Panc1 (cell line): ENCODE measurements around the gene FZD2.

Source experiments
- REST ChIP-seq, 2 experiments: IDR thresholded peaks; 2 replicates each; pipeline ENCODE4 v1.6.1; 2011 to 2012; ENCODE audit warnings: low read depth in 2 of 2, control low read depth in 1 of 2, low read length in 1 of 2, mild to moderate bottlenecking in 1 of 2, moderate library complexity in 1 of 2; ENCODE audit not compliant: insufficient read depth in 1 of 2
- SIN3A ChIP-seq: IDR thresholded peaks from 2 replicates; pipeline ENCODE4 v1.6.1; 2012; ENCODE audit warnings: low read depth, mild to moderate bottlenecking, low read length, moderate library complexity, borderline replicate concordance; ENCODE audit not compliant: insufficient read depth
- TF ChIP-seq, protein P1 (sequence below): fragments of 450-650 bp; IDR thresholded peaks from 2 replicates; pipeline ENCODE4 v1.5.1; 2017; ENCODE audit warnings: mild to moderate bottlenecking

DNA sequence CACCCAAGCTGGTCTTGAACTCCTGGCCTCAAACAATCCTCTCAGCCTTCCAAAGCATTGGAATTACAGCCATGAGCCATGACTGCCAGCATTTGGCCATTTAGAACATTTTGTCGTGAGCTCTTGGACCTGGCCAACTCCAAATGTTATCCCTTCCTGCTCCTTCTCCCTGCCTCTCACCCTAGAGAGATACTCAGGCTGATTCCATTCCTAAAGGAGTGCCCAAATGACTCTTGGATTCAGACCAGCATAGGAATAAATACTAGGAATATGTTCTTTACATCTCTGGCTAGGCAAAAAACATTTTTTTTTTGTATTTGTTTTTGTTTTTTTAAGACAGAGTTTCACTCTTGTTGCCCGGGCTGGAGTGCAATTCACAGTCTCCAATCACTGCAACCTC lies 15.5 kb downstream of the FZD2 start:
- TF ChIP-seq REST (IDR thresholded peaks at IDR 0.05; ENCODE audit: insufficient read depth in 1 of 2, low read depth in 2 of 2, low read length in 1 of 2) (no peak), SIN3A (no peak)
- TF ChIP-seq, protein P1, sequence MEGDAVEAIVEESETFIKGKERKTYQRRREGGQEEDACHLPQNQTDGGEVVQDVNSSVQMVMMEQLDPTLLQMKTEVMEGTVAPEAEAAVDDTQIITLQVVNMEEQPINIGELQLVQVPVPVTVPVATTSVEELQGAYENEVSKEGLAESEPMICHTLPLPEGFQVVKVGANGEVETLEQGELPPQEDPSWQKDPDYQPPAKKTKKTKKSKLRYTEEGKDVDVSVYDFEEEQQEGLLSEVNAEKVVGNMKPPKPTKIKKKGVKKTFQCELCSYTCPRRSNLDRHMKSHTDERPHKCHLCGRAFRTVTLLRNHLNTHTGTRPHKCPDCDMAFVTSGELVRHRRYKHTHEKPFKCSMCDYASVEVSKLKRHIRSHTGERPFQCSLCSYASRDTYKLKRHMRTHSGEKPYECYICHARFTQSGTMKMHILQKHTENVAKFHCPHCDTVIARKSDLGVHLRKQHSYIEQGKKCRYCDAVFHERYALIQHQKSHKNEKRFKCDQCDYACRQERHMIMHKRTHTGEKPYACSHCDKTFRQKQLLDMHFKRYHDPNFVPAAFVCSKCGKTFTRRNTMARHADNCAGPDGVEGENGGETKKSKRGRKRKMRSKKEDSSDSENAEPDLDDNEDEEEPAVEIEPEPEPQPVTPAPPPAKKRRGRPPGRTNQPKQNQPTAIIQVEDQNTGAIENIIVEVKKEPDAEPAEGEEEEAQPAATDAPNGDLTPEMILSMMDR, result no peak
